Peyer's patch (tissue), 4 donors: ENCODE data around the gene CRELD2. TPM values are rescaled to one million over a fixed set of nuclear protein-coding genes. Genes with fewer than 3 reads are reported as not detected.

ENCODE experiments used
- DNase-seq, 3 donors: peaks; one replicate each; pipeline ENCODE4 v3.0.0-alpha.2; 2017 to 2019
- H3K27ac ChIP-seq, 4 donors: fragments of 200-600 bp; sonication (generic); one replicate each; pipeline ENCODE4 v1.5.1; 2016 to 2019
- H3K27me3 ChIP-seq, 2 donors: fragments of 200-600 bp; sonication (generic); one replicate each; pipeline ENCODE4 v1.5.1; 2019
- H3K36me3 ChIP-seq, 3 donors: fragments of 200-600 bp; sonication (generic); one replicate each; pipeline ENCODE4 v1.5.1; 2016 to 2019
- H3K4me1 ChIP-seq, 4 donors: fragments of 200-600 bp; sonication (generic); one replicate each; pipeline ENCODE4 v1.5.1; 2016 to 2019
- H3K4me3 ChIP-seq, 4 donors: fragments of 200-600 bp; sonication (generic); 1 replicate in 3 of 4; 2 replicates in 1 of 4; pipeline ENCODE4 v1.5.1; 2016 to 2019; ENCODE audit warnings: mild to moderate bottlenecking in 1 of 4
- H3K9me3 ChIP-seq, 4 donors: fragments of 200-600 bp; sonication (generic); one replicate each; pipeline ENCODE4 v1.5.1; 2016 to 2019; ENCODE audit warnings: mild to moderate bottlenecking in 1 of 4
- POLR2A ChIP-seq, 2 donors: fragments of 450-650 bp; IDR thresholded peaks; one replicate each; pipeline ENCODE4 v1.5.1; 2017; ENCODE audit warnings: antibody characterized with exemption in 2 of 2, mild to moderate bottlenecking in 2 of 2, moderate library complexity in 2 of 2
- total RNA-seq, 4 donors: library from RNA; depleted of rRNA; stranded (reverse); fragments of >200 nt; gene quantifications; one replicate each; pipeline ENCODE4 v1.1.0, GENCODE V29; 2016
- TF ChIP-seq, protein P1 (sequence below), 6 experiments: fragments of 450-650 bp in 4 of 6; fragments of 200-600 bp in 2 of 6; sonication (generic) in 1 of 6; IDR thresholded peaks; one replicate each; pipeline ENCODE4 v1.5.1; 2017 to 2019; ENCODE audit warnings: antibody characterized with exemption in 6 of 6, mild to moderate bottlenecking in 3 of 6, moderate library complexity in 1 of 6

The CRELD2 gene
- total RNA-seq, result 10 to 100 TPM; 33.3 to 52.0 (median 41.1) TPM

DNA sequence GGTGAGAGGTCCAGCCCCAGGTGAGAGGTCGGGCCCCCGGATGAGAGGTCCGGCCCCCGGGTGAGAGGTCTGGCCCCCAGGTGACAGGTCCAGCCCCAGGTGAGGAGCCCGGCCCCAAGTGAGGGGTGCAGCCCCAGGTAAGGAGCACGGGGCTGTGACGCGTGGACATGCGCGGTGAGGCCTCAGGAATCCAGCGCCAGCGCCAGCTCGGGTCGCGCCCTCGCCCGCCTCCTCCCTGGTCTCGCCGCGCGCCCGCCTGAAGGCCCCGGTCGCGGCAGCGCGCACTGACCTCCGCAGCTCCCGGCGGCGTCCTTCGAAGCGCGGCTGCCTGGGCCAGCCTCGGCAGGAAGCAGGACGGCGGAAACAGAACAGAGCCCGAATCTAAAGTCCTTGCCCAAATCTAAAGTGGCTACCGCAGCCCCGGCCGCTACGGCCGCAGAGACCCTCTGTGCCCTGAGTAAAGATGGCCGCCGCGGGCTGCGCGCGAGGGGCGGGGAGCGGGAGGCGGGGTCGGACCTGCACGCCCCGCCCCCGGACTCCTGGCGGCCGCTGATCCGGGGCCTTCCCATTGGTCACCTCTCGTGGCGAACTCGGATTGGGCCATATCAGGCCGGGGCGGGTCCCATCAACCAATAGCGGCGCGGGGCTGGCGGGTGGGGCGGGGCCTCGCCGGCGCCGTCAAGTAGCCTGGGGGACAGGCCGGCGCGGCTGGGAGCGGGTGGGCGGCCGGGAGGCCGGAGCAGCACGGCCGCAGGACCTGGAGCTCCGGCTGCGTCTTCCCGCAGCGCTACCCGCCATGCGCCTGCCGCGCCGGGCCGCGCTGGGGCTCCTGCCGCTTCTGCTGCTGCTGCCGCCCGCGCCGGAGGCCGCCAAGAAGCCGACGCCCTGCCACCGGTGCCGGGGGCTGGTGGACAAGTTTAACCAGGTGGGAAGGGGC lies at the start of gene CRELD2, which contains the start of gene ALG12:
Gene CRELD2 (plus strand): TSS at position 661 of the 937 bp plus-strand sequence. CDS start 136 bp downstream, at position 797.
Gene ALG12 (minus strand): TSS at position 465 of the 937 bp plus-strand sequence. CDS start 4,673 bp downstream, outside the sequence.
- peak; percentile 97 to 99 (median 99) for DNase-seq
- no peaks in the 10 kb centered on the region for H3K27me3 ChIP-seq
- no peaks in the 10 kb centered on the region for H3K9me3 ChIP-seq
- peak within 1 kb of the TSS; percentile 83 to 98 (median 92) for H3K4me3 ChIP-seq
- H3K36me3 ChIP-seq, result peaks cover 0 to 12% (median 0%) of the 10 kb centered on the region in 3 donors
- TF ChIP-seq POLR2A (IDR thresholded peaks at IDR 0.05), result peak; percentile 43 to 55
- TF ChIP-seq, protein P1, sequence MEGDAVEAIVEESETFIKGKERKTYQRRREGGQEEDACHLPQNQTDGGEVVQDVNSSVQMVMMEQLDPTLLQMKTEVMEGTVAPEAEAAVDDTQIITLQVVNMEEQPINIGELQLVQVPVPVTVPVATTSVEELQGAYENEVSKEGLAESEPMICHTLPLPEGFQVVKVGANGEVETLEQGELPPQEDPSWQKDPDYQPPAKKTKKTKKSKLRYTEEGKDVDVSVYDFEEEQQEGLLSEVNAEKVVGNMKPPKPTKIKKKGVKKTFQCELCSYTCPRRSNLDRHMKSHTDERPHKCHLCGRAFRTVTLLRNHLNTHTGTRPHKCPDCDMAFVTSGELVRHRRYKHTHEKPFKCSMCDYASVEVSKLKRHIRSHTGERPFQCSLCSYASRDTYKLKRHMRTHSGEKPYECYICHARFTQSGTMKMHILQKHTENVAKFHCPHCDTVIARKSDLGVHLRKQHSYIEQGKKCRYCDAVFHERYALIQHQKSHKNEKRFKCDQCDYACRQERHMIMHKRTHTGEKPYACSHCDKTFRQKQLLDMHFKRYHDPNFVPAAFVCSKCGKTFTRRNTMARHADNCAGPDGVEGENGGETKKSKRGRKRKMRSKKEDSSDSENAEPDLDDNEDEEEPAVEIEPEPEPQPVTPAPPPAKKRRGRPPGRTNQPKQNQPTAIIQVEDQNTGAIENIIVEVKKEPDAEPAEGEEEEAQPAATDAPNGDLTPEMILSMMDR (IDR thresholded peaks at IDR 0.05), result peak in 3 of 6 experiments; percentile 1 to 13 (median 5)
- H3K27ac ChIP-seq, result peak within 1 kb of the TSS; percentile 90 to 97 (median 94)
- H3K4me1 ChIP-seq, result peaks cover 4 to 18% (median 7%) of the 10 kb centered on the region in 4 donors

DNA sequence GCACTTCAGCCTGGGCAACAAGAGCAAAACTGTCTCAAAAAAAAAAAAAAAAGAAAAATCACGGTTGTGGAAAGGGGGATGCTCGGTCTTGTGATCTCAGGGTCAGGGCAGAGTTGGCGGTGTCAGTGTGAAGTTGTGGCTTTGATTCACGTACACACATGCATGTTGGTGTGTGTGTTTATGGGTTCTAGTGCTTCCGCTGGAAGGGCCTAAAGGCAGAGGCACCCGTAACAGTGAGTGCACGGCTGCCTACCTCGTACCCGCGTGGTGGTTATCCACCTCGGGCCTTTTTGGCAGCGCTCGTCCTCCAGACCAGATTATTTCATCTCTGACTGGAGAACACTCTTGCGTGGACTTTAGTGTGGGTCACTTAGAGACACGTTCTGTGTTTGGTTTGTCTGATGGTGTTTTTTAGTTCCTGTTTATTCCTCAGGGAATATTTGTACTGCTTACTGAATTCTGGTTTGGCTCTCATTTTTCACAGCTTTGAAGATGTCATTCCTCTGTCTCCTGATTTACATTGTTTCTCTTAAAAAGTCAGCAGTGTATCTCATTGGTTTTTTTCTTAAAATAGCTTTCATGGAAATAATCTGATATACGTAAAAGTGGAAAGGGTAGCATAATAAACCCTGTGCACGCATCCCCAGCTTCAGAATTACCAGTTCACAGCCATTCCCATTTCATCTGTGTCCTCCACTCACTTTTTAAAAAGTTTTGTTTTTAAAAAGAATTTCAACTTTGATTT lies 49.2 kb upstream of the CRELD2 start:
- Histone ChIP-seq H3K4me1 (no peaks in the 10 kb centered on the region), H3K36me3 (no peaks in the 10 kb centered on the region), H3K27me3 (no peaks in the 10 kb centered on the region), H3K9me3 (no peaks in the 10 kb centered on the region), H3K4me3 (no peak overlapping the region), H3K27ac (peak overlapping the region in 1 of 4 donors; percentile 47)
- no peak for DNase-seq
- TF ChIP-seq, protein P1 (IDR thresholded peaks at IDR 0.05), result no peak
- no peak for TF ChIP-seq POLR2A (IDR thresholded peaks at IDR 0.05)

DNA sequence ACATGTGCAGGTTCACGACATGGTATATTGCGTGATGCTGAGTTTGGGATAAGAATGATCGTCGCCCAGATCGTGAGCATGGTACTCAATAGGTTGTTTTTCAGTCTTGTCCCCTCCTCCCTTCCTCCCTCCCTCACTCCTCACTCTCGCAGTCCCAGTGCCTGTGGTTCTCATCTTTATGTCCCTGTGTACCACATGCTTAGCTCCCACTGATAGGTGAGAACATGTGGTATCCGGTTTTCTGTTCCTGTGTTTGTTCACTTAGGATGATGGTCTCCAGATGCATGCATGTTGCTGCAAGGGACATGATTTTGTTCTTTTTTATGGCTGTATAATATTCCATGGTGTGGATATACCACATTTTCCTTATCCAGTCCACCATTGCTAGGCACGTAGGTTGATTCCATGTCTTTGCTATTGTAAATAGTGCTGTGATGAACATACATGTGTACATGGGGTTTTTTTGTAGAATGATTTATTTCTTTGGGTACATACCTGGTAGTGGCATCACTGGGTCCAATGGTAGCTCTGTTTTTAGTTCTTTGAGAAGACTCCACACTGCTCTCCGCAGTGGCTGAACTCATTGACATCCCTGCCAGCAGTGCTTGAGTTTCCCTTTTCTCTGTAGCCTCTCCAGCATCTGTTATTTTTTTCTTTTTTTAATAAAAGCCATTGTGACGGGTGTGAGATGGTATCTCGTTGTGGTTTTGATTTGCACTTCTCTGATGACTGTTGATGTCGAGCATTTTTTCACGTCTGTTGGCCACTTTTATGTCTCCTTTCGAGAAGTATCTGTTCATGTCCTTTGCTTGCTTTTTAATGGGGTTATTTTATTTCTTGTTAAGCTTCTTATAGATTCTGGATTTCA lies 48.4 kb upstream of the CRELD2 start:
- Histone ChIP-seq H3K4me1 (no peaks in the 10 kb centered on the region), H3K27ac (peak overlapping the region in 2 of 4 donors; percentile 17 to 47), H3K9me3 (no peaks in the 10 kb centered on the region), H3K36me3 (no peaks in the 10 kb centered on the region), H3K27me3 (no peaks in the 10 kb centered on the region), H3K4me3 (no peak overlapping the region)
- TF ChIP-seq, protein P1 (IDR thresholded peaks at IDR 0.05), result no peak
- no peak for TF ChIP-seq POLR2A (IDR thresholded peaks at IDR 0.05)
- DNase-seq, result no peak

DNA sequence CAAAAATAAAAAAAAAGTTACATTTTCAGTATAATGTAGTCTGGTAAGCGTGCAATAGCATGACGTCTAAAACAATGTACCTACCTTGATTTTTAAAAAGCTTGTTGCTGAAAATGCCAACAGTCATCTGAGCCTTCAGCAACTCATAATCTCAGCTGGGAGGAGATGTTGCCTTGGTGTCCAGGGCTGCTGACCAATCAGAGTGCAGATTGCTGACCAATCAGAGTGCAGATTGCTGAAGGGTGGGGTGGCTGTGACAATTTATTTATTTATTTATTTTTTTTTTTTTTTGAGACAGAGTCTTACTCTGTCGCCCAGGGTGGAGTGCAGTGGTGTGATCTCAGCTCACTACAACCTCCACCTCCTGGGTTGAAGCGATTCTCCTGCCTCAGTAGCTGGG lies 47.0 kb upstream of the CRELD2 start:
- Histone ChIP-seq H3K4me1 (no peaks in the 10 kb centered on the region), H3K4me3 (no peak overlapping the region), H3K27me3 (no peaks in the 10 kb centered on the region), H3K9me3 (no peaks in the 10 kb centered on the region), H3K27ac (no peak overlapping the region), H3K36me3 (no peaks in the 10 kb centered on the region)
- TF ChIP-seq, protein P1 (IDR thresholded peaks at IDR 0.05), result no peak
- TF ChIP-seq POLR2A (IDR thresholded peaks at IDR 0.05), result no peak
- no peak for DNase-seq

DNA sequence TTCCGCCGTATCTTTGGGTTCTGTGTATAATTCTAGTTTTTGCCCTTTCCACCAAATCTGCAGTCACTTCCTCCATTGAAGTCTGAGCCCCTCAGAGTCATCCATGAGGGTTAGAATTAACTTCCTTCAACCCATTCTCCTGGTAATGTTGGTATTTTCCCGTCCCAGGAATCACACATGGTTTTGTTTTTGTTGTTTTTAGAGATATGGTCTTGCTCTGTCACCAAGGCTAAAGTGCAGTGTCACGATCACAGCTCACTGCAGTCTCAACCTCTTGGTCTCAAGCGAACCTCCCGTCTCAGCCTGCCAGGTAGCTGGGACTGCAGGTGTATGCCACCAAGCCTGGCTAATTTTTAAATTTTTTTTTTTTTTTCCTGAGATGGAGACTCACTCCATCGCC lies 46.1 kb upstream of the CRELD2 start:
- H3K4me3 ChIP-seq, result no peak overlapping the region
- no peak for DNase-seq
- H3K27me3 ChIP-seq, result no peaks in the 10 kb centered on the region
- H3K9me3 ChIP-seq, result no peaks in the 10 kb centered on the region
- TF ChIP-seq, protein P1 (IDR thresholded peaks at IDR 0.05), result no peak
- no peak for TF ChIP-seq POLR2A (IDR thresholded peaks at IDR 0.05)
- H3K36me3 ChIP-seq, result no peaks in the 10 kb centered on the region
- H3K4me1 ChIP-seq, result no peaks in the 10 kb centered on the region
- no peak overlapping the region for H3K27ac ChIP-seq
